GM06990 (cell line): Measurements from ENCODE around the gene DNAJC12.
"Not testable (repeated sequence)": the region's sequence is repeated elsewhere in the genome, so short reads cannot be mapped to it uniquely, and the experiment has no call there.

Experiments used
- DNase-seq: peaks from one replicate; pipeline ENCODE4 v3.0.0-alpha.2; 2011; ENCODE audit not compliant: insufficient read length; ENCODE audit errors: extremely low read depth
- H3K27me3 ChIP-seq: replicated peaks from 2 replicates; pipeline ENCODE4 v1.6.0; 2011; ENCODE audit warnings: low read length; ENCODE audit not compliant: control insufficient read depth, insufficient read depth
- H3K36me3 ChIP-seq: 2 replicates; pipeline ENCODE4 v1.5.1; 2011; ENCODE audit warnings: low read length; ENCODE audit not compliant: control insufficient read depth, insufficient read depth
- H3K4me3 ChIP-seq: replicated peaks from 2 replicates; pipeline ENCODE4 v1.5.1; 2011; ENCODE audit warnings: low read depth, mild to moderate bottlenecking, control low read depth, low read length
- CTCF ChIP-seq: IDR thresholded peaks from 2 replicates; pipeline ENCODE4 v1.5.1; 2011; ENCODE audit warnings: low read length, control low read depth, mild to moderate bottlenecking, inconsistent platforms; ENCODE audit not compliant: insufficient read depth, poor library complexity, severe bottlenecking

Gene DNAJC12

GRCh38 chr10:67837541-67838314 is at the start of gene DNAJC12:
DNAJC12 (minus strand) TSS chr10:67838188; CDS start chr10:67838011, 177 bp downstream.
- Histone ChIP-seq H3K4me3 (no peak within 1 kb of the TSS; the same call in 1 of the 2 replicates), H3K27me3 (no peaks in the 10 kb centered on the region), H3K36me3 (no peaks in the 10 kb centered on the region)
- no peak for TF ChIP-seq CTCF
- DNase-seq = no peak

- peak; percentile 88 for DNase-seq
- peaks cover 8% of the 10 kb centered on the region for H3K36me3 ChIP-seq
- no peaks in the 10 kb centered on the region for H3K27me3 ChIP-seq
- no peak for TF ChIP-seq CTCF
- H3K4me3 ChIP-seq = peak overlapping the region; percentile 80
Observed at GRCh38 chr10:67884842-67885670, 47.1 kb upstream of the DNAJC12 start.

- DNase-seq = peak; percentile 97
- no peak for TF ChIP-seq CTCF
- Histone ChIP-seq H3K4me3 (peak within 1 kb of the TSS; percentile 80), H3K27me3 (no peaks in the 10 kb centered on the region), H3K36me3 (peaks cover 6% of the 10 kb centered on the region)
Observed at GRCh38 chr10:67884313-67884841, 46.4 kb upstream of the DNAJC12 start, which contains the start of gene SIRT1. SIRT1 (plus strand) TSS chr10:67884656; CDS start chr10:67884722, 66 bp downstream.

GRCh38 chr10:67883710-67884312 is 45.8 kb upstream of the DNAJC12 start:
- Histone ChIP-seq H3K27me3 (no peaks in the 10 kb centered on the region), H3K4me3 (peak overlapping the region; percentile 80), H3K36me3 (peaks cover 4% of the 10 kb centered on the region)
- DNase-seq = peak; percentile 13
- TF ChIP-seq CTCF = no peak

- Histone ChIP-seq H3K27me3 (no peaks in the 10 kb centered on the region), H3K36me3 (no peaks in the 10 kb centered on the region), H3K4me3 (no peak overlapping the region)
- DNase-seq = no peak
- no peak for TF ChIP-seq CTCF
Observed at GRCh38 chr10:67878133-67878532, 40.1 kb upstream of the DNAJC12 start.

- H3K36me3 ChIP-seq, DNase-seq, H3K4me3 ChIP-seq, H3K27me3 ChIP-seq: not testable (repeated sequence)
Observed at GRCh38 chr10:67877421-67877820, 39.4 kb upstream of the DNAJC12 start.
